Measurements from ENCODE around the gene ADCY1. TPM values are rescaled to one million over a fixed set of nuclear protein-coding genes. Genes with fewer than 3 reads are reported as not detected.

Gene ADCY1
- total RNA-seq, 2 experiments from 2014 or later, result 0.03 TPM; not detected in 1

DNA sequence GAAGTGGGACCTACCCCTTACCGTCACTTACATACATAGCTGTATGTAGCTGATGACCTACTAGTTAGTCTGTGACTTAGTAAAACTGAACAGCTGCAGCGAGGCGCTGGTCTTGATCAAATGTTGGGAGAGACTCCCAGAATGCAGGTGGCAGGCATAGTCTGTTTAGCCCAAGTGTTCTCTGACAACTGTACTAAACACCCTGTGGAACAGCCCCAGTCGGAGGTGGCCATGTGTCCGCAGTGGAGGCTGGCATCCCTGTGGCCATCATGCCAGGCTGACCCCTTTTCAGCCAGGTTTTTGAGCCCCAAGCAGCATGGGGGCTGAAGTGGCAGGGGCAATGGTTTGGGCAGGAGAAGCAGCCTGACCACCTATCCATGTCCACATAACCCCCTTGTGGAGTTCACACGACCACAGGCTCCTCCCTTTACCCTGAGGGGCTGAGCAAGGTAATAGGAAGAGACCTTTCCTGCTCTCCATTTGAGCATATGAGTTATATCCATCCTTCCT lies 7.2 kb downstream of the ADCY1 start:
- POLR2A ChIA-PET, result no interaction called here
- Histone ChIP-seq H3K9me3 (ENCODE audit: control insufficient read depth in 1 of 2, insufficient read depth in 1 of 2, low read length in 2 of 2) (peaks cover 0 to 4% of the 10 kb centered on the region in 2 experiments), H3K36me3 (ENCODE audit: insufficient read depth, low read length) (no peaks in the 10 kb centered on the region), H3K4me1 (ENCODE audit: insufficient read depth, low read length) (no peaks in the 10 kb centered on the region), H3K27ac (ENCODE audit: low read depth in 1 of 2, low read length in 2 of 2) (no peak overlapping the region), H3K27me3 (ENCODE audit: control insufficient read depth in 1 of 2, insufficient read depth in 2 of 2, low read length in 2 of 2) (peaks cover 3 to 7% of the 10 kb centered on the region in 2 experiments), H3K4me3 (ENCODE audit: low read length) (no peak overlapping the region)
- Mint-ChIP-seq H3K9me3 (no peaks in the 10 kb centered on the region), H3K27ac (no peak overlapping the region), H3K4me3 (no peak overlapping the region), H3K36me3 (ENCODE audit: low read depth) (no peaks in the 10 kb centered on the region), H3K4me1 (ENCODE audit: low read depth) (no peaks in the 10 kb centered on the region), H3K27me3 (peaks cover 20% of the 10 kb centered on the region)
- CTCF ChIA-PET, result no interaction called here
- no peak for ATAC-seq (ENCODE audit: poor library complexity)
- DNase-seq, result no peak
- intact Hi-C loops (cut with DNase I, micrococcal nuclease), result no loop called here
- TF ChIP-seq, protein P1, sequence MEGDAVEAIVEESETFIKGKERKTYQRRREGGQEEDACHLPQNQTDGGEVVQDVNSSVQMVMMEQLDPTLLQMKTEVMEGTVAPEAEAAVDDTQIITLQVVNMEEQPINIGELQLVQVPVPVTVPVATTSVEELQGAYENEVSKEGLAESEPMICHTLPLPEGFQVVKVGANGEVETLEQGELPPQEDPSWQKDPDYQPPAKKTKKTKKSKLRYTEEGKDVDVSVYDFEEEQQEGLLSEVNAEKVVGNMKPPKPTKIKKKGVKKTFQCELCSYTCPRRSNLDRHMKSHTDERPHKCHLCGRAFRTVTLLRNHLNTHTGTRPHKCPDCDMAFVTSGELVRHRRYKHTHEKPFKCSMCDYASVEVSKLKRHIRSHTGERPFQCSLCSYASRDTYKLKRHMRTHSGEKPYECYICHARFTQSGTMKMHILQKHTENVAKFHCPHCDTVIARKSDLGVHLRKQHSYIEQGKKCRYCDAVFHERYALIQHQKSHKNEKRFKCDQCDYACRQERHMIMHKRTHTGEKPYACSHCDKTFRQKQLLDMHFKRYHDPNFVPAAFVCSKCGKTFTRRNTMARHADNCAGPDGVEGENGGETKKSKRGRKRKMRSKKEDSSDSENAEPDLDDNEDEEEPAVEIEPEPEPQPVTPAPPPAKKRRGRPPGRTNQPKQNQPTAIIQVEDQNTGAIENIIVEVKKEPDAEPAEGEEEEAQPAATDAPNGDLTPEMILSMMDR (IDR thresholded peaks at IDR 0.05), result no peak

DNA sequence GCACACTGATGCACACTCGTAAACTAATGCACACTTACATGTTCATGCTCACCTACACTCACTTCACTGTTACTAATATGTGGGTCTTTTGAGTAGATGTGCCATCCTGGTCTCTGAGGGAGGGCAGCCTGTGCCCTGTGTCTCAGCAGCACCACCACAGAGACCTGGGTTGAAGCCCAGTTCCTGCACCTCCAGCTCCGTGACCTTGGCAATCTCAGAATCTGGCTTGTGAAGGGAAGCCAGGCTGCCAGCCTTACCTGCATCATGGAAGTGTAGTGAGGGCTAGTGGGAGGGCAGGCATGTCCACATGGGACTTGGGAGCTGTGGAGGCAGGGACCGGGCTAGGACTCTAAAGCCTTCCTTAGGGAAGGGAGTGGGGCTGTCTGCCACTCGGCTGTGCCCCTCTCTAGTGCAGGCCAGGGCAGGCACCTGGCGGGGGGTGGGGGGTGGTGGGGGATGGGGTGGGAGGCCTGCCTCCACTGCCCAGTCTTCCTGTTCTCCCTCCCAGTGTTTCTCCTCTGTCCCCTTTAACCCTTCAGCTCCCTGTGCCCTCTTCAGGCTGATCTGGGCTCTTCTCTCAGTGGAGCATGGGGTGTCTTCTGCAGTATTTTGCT lies 8.1 kb downstream of the ADCY1 start:
- Mint-ChIP-seq H3K36me3 (ENCODE audit: low read depth) (no peaks in the 10 kb centered on the region), H3K27ac (no peak overlapping the region)

DNA sequence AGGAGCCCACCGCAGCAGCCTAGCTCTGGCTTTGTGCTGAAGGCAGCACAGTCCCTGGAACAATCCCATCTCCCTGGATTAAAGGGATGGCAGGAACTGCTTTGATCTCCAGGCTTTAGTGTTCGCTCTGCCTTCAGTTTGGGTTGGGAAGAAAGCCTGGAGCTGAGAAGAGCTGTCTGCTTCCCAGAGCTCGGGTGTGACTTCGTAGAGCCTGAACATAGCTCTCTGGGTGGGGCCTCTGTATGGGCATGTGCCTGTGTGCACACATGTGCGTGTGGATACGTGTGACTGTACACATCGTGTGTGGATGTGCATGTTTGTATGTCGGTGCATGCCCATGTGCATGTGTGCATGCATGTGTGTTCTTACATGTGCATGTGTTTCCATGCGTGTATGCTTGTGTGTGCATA lies 8.7 kb downstream of the ADCY1 start:
- Mint-ChIP-seq H3K36me3 (ENCODE audit: low read depth) (no peaks in the 10 kb centered on the region), H3K4me3 (no peak overlapping the region), H3K27ac (no peak overlapping the region), H3K27me3 (peaks cover 18% of the 10 kb centered on the region), H3K4me1 (ENCODE audit: low read depth) (no peaks in the 10 kb centered on the region), H3K9me3 (no peaks in the 10 kb centered on the region)
- ChIA-PET CTCF (no interaction called here), POLR2A (no interaction called here)
- Histone ChIP-seq H3K4me1 (ENCODE audit: insufficient read depth, low read length) (no peaks in the 10 kb centered on the region), H3K9me3 (ENCODE audit: control insufficient read depth in 1 of 2, insufficient read depth in 1 of 2, low read length in 2 of 2) (no peaks in the 10 kb centered on the region), H3K36me3 (ENCODE audit: insufficient read depth, low read length) (no peaks in the 10 kb centered on the region), H3K27ac (ENCODE audit: low read depth in 1 of 2, low read length in 2 of 2) (no peak overlapping the region), H3K4me3 (ENCODE audit: low read length) (no peak overlapping the region), H3K27me3 (ENCODE audit: control insufficient read depth in 1 of 2, insufficient read depth in 2 of 2, low read length in 2 of 2) (peaks cover 0 to 3% of the 10 kb centered on the region in 2 experiments)
- ATAC-seq (ENCODE audit: poor library complexity), result no peak
- DNase-seq, result no peak
- TF ChIP-seq, protein P1 (IDR thresholded peaks at IDR 0.05), result no peak
- intact Hi-C loops (cut with DNase I, micrococcal nuclease), result no loop called here

More for the DNA sequence above, 8.1 kb downstream of the ADCY1 start:
- intact Hi-C loops (cut with DNase I, micrococcal nuclease), result no loop called here
- no peak overlapping the region for H3K4me3 ChIP-seq (ENCODE audit: low read length)
- no peak overlapping the region for H3K27ac ChIP-seq (ENCODE audit: low read depth in 1 of 2, low read length in 2 of 2)
- POLR2A ChIA-PET, result no interaction called here
- H3K9me3 ChIP-seq (ENCODE audit: control insufficient read depth in 1 of 2, insufficient read depth in 1 of 2, low read length in 2 of 2), result no peaks in the 10 kb centered on the region
- TF ChIP-seq, protein P1 (IDR thresholded peaks at IDR 0.05), result no peak
- no peaks in the 10 kb centered on the region for H3K4me1 ChIP-seq (ENCODE audit: insufficient read depth, low read length)
- no peaks in the 10 kb centered on the region for H3K36me3 ChIP-seq (ENCODE audit: insufficient read depth, low read length)
- Mint-ChIP-seq H3K4me3 (no peak overlapping the region), H3K9me3 (no peaks in the 10 kb centered on the region), H3K27me3 (peaks cover 17% of the 10 kb centered on the region), H3K4me1 (ENCODE audit: low read depth) (no peaks in the 10 kb centered on the region)
- DNase-seq, result no peak
- no peak for ATAC-seq (ENCODE audit: poor library complexity)
- CTCF ChIA-PET, result no interaction called here
- peaks cover 0 to 3% of the 10 kb centered on the region in 2 experiments for H3K27me3 ChIP-seq (ENCODE audit: control insufficient read depth in 1 of 2, insufficient read depth in 2 of 2, low read length in 2 of 2)

Measured in CD4-positive, alpha-beta T cell (primary cell).